Measurements from ENCODE around the gene GPATCH8.

DNA sequence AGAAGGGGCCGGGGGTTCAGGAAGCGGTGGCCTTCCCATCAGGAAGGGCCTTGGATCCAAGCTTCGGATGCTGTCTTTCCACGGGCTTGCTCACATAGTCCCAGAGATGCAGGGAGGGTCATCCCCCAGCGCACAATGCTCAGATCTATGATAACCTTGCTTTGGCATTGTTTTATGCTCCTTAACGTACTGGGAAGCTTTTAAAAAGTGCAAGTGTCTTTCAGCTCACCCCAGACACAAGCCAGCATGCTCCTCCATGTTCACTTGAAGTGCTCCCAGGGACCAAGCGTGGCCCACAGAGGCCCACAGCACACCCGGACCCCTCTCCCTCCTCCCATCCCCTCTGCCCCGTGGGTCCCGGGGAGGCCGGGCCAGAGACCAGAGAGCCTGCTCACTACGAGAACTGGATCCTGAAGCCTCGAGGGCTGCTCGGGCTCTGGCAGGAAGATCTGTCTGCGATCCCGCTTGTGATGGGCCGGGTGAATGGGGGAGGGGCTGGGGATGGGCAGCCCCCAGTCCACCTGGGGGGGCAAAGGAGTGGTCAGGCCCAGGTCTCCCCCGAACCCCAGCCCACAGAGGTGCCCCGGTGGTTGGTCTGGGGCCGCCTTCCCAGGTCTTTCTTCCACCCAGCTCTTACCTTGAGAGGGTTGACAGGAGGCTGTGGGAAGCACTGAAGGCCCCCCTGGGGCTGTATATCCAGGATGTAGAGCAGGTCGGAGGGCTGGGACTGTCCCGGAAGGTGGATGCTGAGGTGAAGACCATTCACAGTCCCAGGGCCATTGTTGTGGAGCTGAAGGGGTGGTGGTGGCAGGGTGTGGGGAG, 127.8 kb downstream of the GPATCH8 start:
- TF ChIP-seq, protein P1, sequence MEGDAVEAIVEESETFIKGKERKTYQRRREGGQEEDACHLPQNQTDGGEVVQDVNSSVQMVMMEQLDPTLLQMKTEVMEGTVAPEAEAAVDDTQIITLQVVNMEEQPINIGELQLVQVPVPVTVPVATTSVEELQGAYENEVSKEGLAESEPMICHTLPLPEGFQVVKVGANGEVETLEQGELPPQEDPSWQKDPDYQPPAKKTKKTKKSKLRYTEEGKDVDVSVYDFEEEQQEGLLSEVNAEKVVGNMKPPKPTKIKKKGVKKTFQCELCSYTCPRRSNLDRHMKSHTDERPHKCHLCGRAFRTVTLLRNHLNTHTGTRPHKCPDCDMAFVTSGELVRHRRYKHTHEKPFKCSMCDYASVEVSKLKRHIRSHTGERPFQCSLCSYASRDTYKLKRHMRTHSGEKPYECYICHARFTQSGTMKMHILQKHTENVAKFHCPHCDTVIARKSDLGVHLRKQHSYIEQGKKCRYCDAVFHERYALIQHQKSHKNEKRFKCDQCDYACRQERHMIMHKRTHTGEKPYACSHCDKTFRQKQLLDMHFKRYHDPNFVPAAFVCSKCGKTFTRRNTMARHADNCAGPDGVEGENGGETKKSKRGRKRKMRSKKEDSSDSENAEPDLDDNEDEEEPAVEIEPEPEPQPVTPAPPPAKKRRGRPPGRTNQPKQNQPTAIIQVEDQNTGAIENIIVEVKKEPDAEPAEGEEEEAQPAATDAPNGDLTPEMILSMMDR (IDR thresholded peaks at IDR 0.05): no peak
- TF ChIP-seq POLR2A (IDR thresholded peaks at IDR 0.05): no peak

All from esophagus squamous epithelium (tissue), 4 donors.